GM12878 (cell line): Measurements from ENCODE around the gene CALHM2. TPM values are rescaled to one million over a fixed set of nuclear protein-coding genes. Genes with fewer than 3 reads are reported as not detected.

Source experiments
- ATAC-seq: fragments of 200-7000 bp; cut with Tn5 transposase; 3 replicates; pipeline ENCODE4 v1.9.1; 2020; ENCODE audit warnings: mild to moderate bottlenecking, moderate library complexity
- BruUV-seq: library from RNA; stranded (reverse); fragments of 400-500 nt; replicated peaks from 2 replicates; lab custom pipeline; 2021; lab: Mats Ljungman, UMichigan
- CTCF ChIA-PET: fragments of 300-600 bp; sonication (Branson Sonifier 250); formaldehyde crosslinking; extraction: SDS; loops from one replicate; lab custom pipeline; 2021; ENCODE audit warnings: inconsistent platforms; lab: Yijun Ruan, JAX
- POLR2A ChIA-PET: fragments of 350-600 bp; formaldehyde crosslinking; extraction: SDS; loops from one replicate; lab custom pipeline; 2021; ENCODE audit warnings: inconsistent platforms; lab: Charles Lee
- RAD21 ChIA-PET: fragments of 300-600 bp; sonication (Branson Sonifier 250); formaldehyde crosslinking; loops from one replicate; lab custom pipeline; 2023; ENCODE audit warnings: antibody characterized with exemption; ENCODE audit not compliant: unreplicated experiment; lab: Charles Lee
- SMC1A ChIA-PET: fragments of 300-600 bp; sonication (Branson Sonifier 250); formaldehyde crosslinking; loops from one replicate; lab custom pipeline; 2023; ENCODE audit not compliant: unreplicated experiment, uncharacterized antibody; lab: Charles Lee
- DNase-seq: peaks from one replicate; pipeline ENCODE4 v3.0.0-alpha.2; 2011; ENCODE audit warnings: low read depth, low spot score
- FAIRE-seq: peaks from 3 replicates; lab custom pipeline; 2011; peaks lifted over from hg19 to GRCh38; lab: Jason Lieb, UNC
- H2AFZ ChIP-seq: 2 replicates; pipeline ENCODE4 v1.6.0; 2011; ENCODE audit warnings: low read depth, low read length, control low read depth; ENCODE audit not compliant: control insufficient read depth
- H3K27ac ChIP-seq: 2 replicates; pipeline ENCODE4 v1.5.1; 2011; ENCODE audit warnings: control low read depth; ENCODE audit not compliant: control insufficient read depth, insufficient read depth
- H3K27me3 ChIP-seq, 2 experiments: replicated peaks in 1 of 2; 2 replicates each; pipeline versions ENCODE4 v1.6.0 to v1.6.1; 2011; ENCODE audit warnings: low read length in 1 of 2; ENCODE audit not compliant: control insufficient read depth in 2 of 2, insufficient read depth in 2 of 2
- H3K36me3 ChIP-seq, 2 experiments: 2 replicates each; pipeline ENCODE4 v1.5.1; 2011; ENCODE audit warnings: low read length in 1 of 2; ENCODE audit not compliant: control insufficient read depth in 2 of 2, insufficient read depth in 2 of 2
- H3K4me1 ChIP-seq: 2 replicates; pipeline ENCODE4 v1.6.1; 2011; ENCODE audit warnings: mild to moderate bottlenecking, low read length, moderate library complexity, mixed read lengths; ENCODE audit not compliant: control insufficient read depth, insufficient read depth
- H3K4me2 ChIP-seq: 2 replicates; pipeline ENCODE4 v1.6.0; 2011; ENCODE audit warnings: control low read depth; ENCODE audit not compliant: control insufficient read depth, insufficient read depth
- H3K4me3 ChIP-seq: fragments of 200-600 bp; sonication (generic); 2 replicates; pipeline ENCODE4 v1.5.1; 2016
- H3K79me2 ChIP-seq: 2 replicates; pipeline ENCODE4 v1.6.0; 2011; ENCODE audit warnings: low read length; ENCODE audit not compliant: control insufficient read depth, insufficient read depth
- H3K9ac ChIP-seq: 2 replicates; pipeline ENCODE4 v1.8.0; 2011; ENCODE audit warnings: low read length, control low read depth, mixed read lengths; ENCODE audit not compliant: control insufficient read depth, insufficient read depth
- H3K9me3 ChIP-seq: replicated peaks from 3 replicates; pipeline ENCODE4 v1.5.1; 2011; ENCODE audit warnings: mild to moderate bottlenecking, low read length; ENCODE audit not compliant: control insufficient read depth, insufficient read depth
- H4K20me1 ChIP-seq: 2 replicates; pipeline ENCODE4 v1.6.0; 2011; ENCODE audit not compliant: control insufficient read depth, insufficient read depth
- BCL11A ChIP-seq: IDR thresholded peaks from 2 replicates; pipeline ENCODE4 v1.6.1; 2011; ENCODE audit warnings: low read depth, low read length
- EGR1 ChIP-seq, 2 experiments: IDR thresholded peaks; 1 replicate in 1 of 2; 2 replicates in 1 of 2; pipeline ENCODE4 v1.6.1; 2011 to 2012; ENCODE audit warnings: low read depth in 2 of 2, low read length in 2 of 2, borderline replicate concordance in 1 of 2, mild to moderate bottlenecking in 1 of 2, moderate library complexity in 1 of 2
- MEF2B ChIP-seq: fragments of 450-650 bp; IDR thresholded peaks from 2 replicates; pipeline ENCODE4 v1.6.1; 2018; ENCODE audit warnings: mild to moderate bottlenecking, moderate library complexity; ENCODE audit not compliant: partially characterized antibody, poor library complexity, severe bottlenecking
- MTA3 ChIP-seq: IDR thresholded peaks from 2 replicates; pipeline ENCODE4 v1.6.1; 2012; ENCODE audit warnings: low read length, inconsistent platforms, borderline replicate concordance
- MXI1 ChIP-seq: fragments of 150-350 bp; IDR thresholded peaks from 2 replicates; pipeline ENCODE4 v1.6.1; 2011; ENCODE audit warnings: low read depth, mild to moderate bottlenecking, inconsistent platforms, low read length, improper control_type of control experiment
- NR2C2 ChIP-seq: IDR thresholded peaks from 2 replicates; pipeline ENCODE4 v1.6.1; 2011; ENCODE audit warnings: borderline replicate concordance, low read depth; ENCODE audit not compliant: control insufficient read depth, insufficient read length
- PAX5 ChIP-seq: IDR thresholded peaks from 2 replicates; pipeline ENCODE4 v1.6.1; 2011; ENCODE audit warnings: low read depth, low read length, borderline replicate concordance
- RBBP5 ChIP-seq: fragments of 200-600 bp; sonication (generic); conservative IDR thresholded peaks from 2 replicates; pipeline ENCODE4 v1.6.1; 2016
- RFX5 ChIP-seq: IDR thresholded peaks from 2 replicates; pipeline ENCODE4 v1.6.1; 2011; ENCODE audit warnings: low read depth, low read length, improper control_type of control experiment
- ZNF207 ChIP-seq: fragments of 450-650 bp; IDR thresholded peaks from 2 replicates; pipeline ENCODE4 v1.6.1; 2014; ENCODE audit warnings: antibody characterized with exemption, mild to moderate bottlenecking, borderline replicate concordance
- WGBS: methylation state at CpG from one replicate; pipeline ENCODE4 v1.1.6; 2016; ENCODE audit warnings: low lambda C conversion rate; ENCODE audit not compliant: insufficient replicate concordance, insufficient coverage; ENCODE audit errors: missing lambda C conversion rate; 5-methylcytosine and 5-hydroxymethylcytosine counted together
- in situ Hi-C: fragments of 300-500 bp; cut with MboI; formaldehyde crosslinking; loops from 9 replicates; pipeline ENCODE4 v1.14.3; 2018; ENCODE audit warnings: mixed read lengths
- intact Hi-C: fragments of 100-400 bp; cut with micrococcal nuclease; formaldehyde crosslinking; loops from one replicate; pipeline ENCODE4 v1.14.2; 2022; ENCODE audit not compliant: unreplicated experiment
- polyA plus RNA-seq, 11 experiments: library from polyadenylated mRNA; depleted of rRNA in 4 of 11; unstranded in 6 of 11; stranded (reverse) in 5 of 11; fragments of >200 nt; fragmentation: Nextera tagmentation in 4 of 11; fragmentation: Illumina TruSeq in 1 of 11; extraction: Ambion mirVana in 4 of 11; extraction: Trizol in 1 of 11; gene quantifications; 1 replicate in 1 of 11; 2 replicates in 10 of 11; pipeline versions ENCODE4 v1.2.1 to v1.2.3, GENCODE V29; 2011 to 2016; ENCODE audit warnings: inconsistent platforms in 2 of 11, missing spikeins in 2 of 11, low read depth in 1 of 11
- total RNA-seq, 4 experiments: library from RNA; depleted of rRNA in 3 of 4; stranded (reverse); fragments of >200 nt in 3 of 4; fragmentation: Illumina TruSeq in 1 of 4; extraction: Trizol in 1 of 4; gene quantifications; 2 replicates each; pipeline versions ENCODE4 v1.2.1 to v1.2.3, GENCODE V29; 2013 to 2021
- TF ChIP-seq, protein P1 (sequence below): fragments of 450-650 bp; IDR thresholded peaks from 2 replicates; pipeline ENCODE4 v1.6.1; 2018; ENCODE audit warnings: borderline replicate concordance, mild to moderate bottlenecking; ENCODE audit not compliant: partially characterized antibody
- TF ChIP-seq, protein P2 (sequence below): fragments of 450-650 bp; IDR thresholded peaks from 2 replicates; pipeline ENCODE4 v1.6.1; 2018; ENCODE audit warnings: mild to moderate bottlenecking, low read depth, moderate library complexity; ENCODE audit not compliant: partially characterized antibody
- TF ChIP-seq, protein P3 (sequence below): fragments of 450-650 bp; formaldehyde crosslinking; IDR thresholded peaks from 2 replicates; pipeline ENCODE4 v1.4.0; 2020; ENCODE audit warnings: mild to moderate bottlenecking, moderate library complexity

Gene CALHM2
- total and polyA plus RNA-seq, 10 of the 15 experiments (the other 5 are each of a cell fraction or from before 2014, with no cell fraction given) = 0.60 to 23.7 (median 9.3) TPM

DNA sequence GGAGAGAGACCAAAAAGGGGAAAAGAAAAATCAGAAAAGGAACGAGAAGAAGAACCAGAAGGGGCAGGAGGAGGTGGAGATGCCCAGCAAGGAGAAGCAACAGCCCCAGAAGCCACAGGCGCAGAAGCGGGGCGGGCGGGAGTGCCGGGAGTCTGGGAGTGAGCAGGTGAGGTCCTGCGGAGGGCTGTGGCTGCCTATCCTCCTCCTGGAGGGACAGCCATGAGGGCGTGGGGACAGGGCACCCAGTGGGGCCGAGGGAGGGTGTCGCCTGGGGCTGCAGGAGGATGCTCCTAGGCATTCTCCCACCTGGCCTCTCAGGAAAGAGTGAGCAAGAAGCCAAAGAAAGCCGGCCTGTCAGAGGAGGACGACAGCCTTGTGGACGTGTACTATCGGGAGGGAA lies 11.8 kb downstream of the CALHM2 start:
- RAD21 ChIA-PET = interaction anchor here (0.6 kb wide), 1 partner anchor 43 kb away, joined by 4 read pairs; no protein-coding TSS in a partner anchor
- in situ Hi-C loops = no loop called here
- BruUV-seq = no TSS peak
- SMC1A ChIA-PET = interaction anchor here (1.4 to 1.8 kb wide), 2 partner anchors 10 to 45 kb away, joined by 3 to 5 read pairs; no protein-coding TSS in a partner anchor
- Histone ChIP-seq H3K36me3 (peaks cover 40 to 53% of the 10 kb centered on the region in 2 experiments), H3K4me2 (no peak overlapping the region), H3K27ac (no peak overlapping the region), H3K4me3 (no peak overlapping the region), H3K4me1 (0 out of 2 replicates have a peak, but pooled peaks cover 2% of the 10 kb centered on the region), H2AFZ (no peak overlapping the region), H3K9ac (no peak overlapping the region), H3K79me2 (no peaks in the 10 kb centered on the region), H4K20me1 (no peaks in the 10 kb centered on the region), H3K9me3 (no peaks in the 10 kb centered on the region), H3K27me3 (no peaks in the 10 kb centered on the region)
- CTCF ChIA-PET = interaction anchor here (17.8 kb wide), 1 partner anchor 38 kb away, joined by 163 read pairs; the partner anchor contains the start of gene CALHM3
- ATAC-seq = no peak
- no peak for FAIRE-seq
- WGBS = 93% methylated on average over 10 of the region's 14 CpGs
- intact Hi-C loops = no loop called here
- DNase-seq = no peak
- POLR2A ChIA-PET = no interaction called here
- no peak for TF ChIP-seq MTA3
- TF ChIP-seq, protein P1, sequence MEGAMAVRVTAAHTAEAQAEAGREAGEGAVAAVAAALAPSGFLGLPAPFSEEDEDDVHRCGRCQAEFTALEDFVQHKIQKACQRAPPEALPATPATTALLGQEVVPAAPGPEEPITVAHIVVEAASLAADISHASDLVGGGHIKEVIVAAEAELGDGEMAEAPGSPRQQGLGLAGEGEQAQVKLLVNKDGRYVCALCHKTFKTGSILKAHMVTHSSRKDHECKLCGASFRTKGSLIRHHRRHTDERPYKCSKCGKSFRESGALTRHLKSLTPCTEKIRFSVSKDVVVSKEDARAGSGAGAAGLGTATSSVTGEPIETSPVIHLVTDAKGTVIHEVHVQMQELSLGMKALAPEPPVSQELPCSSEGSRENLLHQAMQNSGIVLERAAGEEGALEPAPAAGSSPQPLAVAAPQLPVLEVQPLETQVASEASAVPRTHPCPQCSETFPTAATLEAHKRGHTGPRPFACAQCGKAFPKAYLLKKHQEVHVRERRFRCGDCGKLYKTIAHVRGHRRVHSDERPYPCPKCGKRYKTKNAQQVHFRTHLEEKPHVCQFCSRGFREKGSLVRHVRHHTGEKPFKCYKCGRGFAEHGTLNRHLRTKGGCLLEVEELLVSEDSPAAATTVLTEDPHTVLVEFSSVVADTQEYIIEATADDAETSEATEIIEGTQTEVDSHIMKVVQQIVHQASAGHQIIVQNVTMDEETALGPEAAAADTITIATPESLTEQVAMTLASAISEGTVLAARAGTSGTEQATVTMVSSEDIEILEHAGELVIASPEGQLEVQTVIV = no peak
- TF ChIP-seq RBBP5 = no peak
- TF ChIP-seq RFX5 = no peak
- TF ChIP-seq NR2C2 = no peak
- TF ChIP-seq MEF2B = no peak
- no peak for TF ChIP-seq BCL11A
- TF ChIP-seq EGR1 (IDR thresholded peaks at IDR 0.05; ENCODE audit: borderline replicate concordance in 1 of 2, low read depth in 2 of 2, low read length in 2 of 2) = no peak
- TF ChIP-seq, protein P2, sequence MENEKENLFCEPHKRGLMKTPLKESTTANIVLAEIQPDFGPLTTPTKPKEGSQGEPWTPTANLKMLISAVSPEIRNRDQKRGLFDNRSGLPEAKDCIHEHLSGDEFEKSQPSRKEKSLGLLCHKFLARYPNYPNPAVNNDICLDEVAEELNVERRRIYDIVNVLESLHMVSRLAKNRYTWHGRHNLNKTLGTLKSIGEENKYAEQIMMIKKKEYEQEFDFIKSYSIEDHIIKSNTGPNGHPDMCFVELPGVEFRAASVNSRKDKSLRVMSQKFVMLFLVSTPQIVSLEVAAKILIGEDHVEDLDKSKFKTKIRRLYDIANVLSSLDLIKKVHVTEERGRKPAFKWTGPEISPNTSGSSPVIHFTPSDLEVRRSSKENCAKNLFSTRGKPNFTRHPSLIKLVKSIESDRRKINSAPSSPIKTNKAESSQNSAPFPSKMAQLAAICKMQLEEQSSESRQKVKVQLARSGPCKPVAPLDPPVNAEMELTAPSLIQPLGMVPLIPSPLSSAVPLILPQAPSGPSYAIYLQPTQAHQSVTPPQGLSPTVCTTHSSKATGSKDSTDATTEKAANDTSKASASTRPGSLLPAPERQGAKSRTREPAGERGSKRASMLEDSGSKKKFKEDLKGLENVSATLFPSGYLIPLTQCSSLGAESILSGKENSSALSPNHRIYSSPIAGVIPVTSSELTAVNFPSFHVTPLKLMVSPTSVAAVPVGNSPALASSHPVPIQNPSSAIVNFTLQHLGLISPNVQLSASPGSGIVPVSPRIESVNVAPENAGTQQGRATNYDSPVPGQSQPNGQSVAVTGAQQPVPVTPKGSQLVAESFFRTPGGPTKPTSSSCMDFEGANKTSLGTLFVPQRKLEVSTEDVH = no peak
- no peak for TF ChIP-seq ZNF207
- TF ChIP-seq, protein P3, sequence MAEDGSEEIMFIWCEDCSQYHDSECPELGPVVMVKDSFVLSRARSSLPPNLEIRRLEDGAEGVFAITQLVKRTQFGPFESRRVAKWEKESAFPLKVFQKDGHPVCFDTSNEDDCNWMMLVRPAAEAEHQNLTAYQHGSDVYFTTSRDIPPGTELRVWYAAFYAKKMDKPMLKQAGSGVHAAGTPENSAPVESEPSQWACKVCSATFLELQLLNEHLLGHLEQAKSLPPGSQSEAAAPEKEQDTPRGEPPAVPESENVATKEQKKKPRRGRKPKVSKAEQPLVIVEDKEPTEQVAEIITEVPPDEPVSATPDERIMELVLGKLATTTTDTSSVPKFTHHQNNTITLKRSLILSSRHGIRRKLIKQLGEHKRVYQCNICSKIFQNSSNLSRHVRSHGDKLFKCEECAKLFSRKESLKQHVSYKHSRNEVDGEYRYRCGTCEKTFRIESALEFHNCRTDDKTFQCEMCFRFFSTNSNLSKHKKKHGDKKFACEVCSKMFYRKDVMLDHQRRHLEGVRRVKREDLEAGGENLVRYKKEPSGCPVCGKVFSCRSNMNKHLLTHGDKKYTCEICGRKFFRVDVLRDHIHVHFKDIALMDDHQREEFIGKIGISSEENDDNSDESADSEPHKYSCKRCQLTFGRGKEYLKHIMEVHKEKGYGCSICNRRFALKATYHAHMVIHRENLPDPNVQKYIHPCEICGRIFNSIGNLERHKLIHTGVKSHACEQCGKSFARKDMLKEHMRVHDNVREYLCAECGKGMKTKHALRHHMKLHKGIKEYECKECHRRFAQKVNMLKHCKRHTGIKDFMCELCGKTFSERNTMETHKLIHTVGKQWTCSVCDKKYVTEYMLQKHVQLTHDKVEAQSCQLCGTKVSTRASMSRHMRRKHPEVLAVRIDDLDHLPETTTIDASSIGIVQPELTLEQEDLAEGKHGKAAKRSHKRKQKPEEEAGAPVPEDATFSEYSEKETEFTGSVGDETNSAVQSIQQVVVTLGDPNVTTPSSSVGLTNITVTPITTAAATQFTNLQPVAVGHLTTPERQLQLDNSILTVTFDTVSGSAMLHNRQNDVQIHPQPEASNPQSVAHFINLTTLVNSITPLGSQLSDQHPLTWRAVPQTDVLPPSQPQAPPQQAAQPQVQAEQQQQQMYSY (CRISPR knock-in tag) = no peak
- no peak for TF ChIP-seq MXI1
- no peak for TF ChIP-seq PAX5
